LNCaP clone FGC (cell line): ENCODE measurements around the gene SSH3.

Experiments
- DNase-seq: peaks from one replicate; pipeline ENCODE4 v3.0.0-alpha.2; 2011; ENCODE audit warnings: low read depth
- H3K4me3 ChIP-seq: 2 replicates; pipeline ENCODE4 v1.5.1; 2011; ENCODE audit warnings: mild to moderate bottlenecking, low read depth, low read length, control low read depth
- CTCF ChIP-seq: IDR thresholded peaks from 2 replicates; pipeline ENCODE4 v1.5.1; 2012; ENCODE audit warnings: mild to moderate bottlenecking; ENCODE audit not compliant: control insufficient read depth, insufficient read depth; ENCODE audit errors: extremely low read depth

SSH3 gene

GRCh38 chr11:67345920-67346819, 42.8 kb downstream of the SSH3 start:
- DNase-seq, result peak; percentile 91
- H3K4me3 ChIP-seq, result no peak overlapping the region
- peak; percentile 56 for TF ChIP-seq CTCF

GRCh38 chr11:67347964-67348749, 44.8 kb downstream of the SSH3 start:
- no peak overlapping the region for H3K4me3 ChIP-seq
- DNase-seq, result no peak
- TF ChIP-seq CTCF, result no peak

- no peak for DNase-seq
- no peak overlapping the region for H3K4me3 ChIP-seq
- TF ChIP-seq CTCF, result no peak
Observed at GRCh38 chr11:67349036-67349435, 45.7 kb downstream of the SSH3 start.

GRCh38 chr11:67349457-67349856, 46.1 kb downstream of the SSH3 start:
- H3K4me3 ChIP-seq, result no peak overlapping the region
- no peak for DNase-seq
- TF ChIP-seq CTCF, result no peak

GRCh38 chr11:67349928-67350465, 46.7 kb downstream of the SSH3 start:
- H3K4me3 ChIP-seq, result no peak overlapping the region
- no peak for DNase-seq
- no peak for TF ChIP-seq CTCF

- peak; percentile 88 for TF ChIP-seq CTCF
- no peak overlapping the region for H3K4me3 ChIP-seq
- peak; percentile 67 for DNase-seq
Observed at GRCh38 chr11:67351275-67352005, 48.1 kb downstream of the SSH3 start.
